GM20431 (cell line): ENCODE results near the gene PRKN.

ENCODE experiments used
- in situ Hi-C: fragments of 300-500 bp; cut with MseI, MboI; formaldehyde crosslinking; loops from one replicate; pipeline ENCODE4 v1.15.0; 2020; ENCODE audit warnings: low sequenced_read_pairs; ENCODE audit not compliant: unreplicated experiment

PRKN gene

GRCh38 chr6:162173466-162173865 is 554.1 kb downstream of the PRKN start:
- in situ Hi-C loops: no loop called here

DNA sequence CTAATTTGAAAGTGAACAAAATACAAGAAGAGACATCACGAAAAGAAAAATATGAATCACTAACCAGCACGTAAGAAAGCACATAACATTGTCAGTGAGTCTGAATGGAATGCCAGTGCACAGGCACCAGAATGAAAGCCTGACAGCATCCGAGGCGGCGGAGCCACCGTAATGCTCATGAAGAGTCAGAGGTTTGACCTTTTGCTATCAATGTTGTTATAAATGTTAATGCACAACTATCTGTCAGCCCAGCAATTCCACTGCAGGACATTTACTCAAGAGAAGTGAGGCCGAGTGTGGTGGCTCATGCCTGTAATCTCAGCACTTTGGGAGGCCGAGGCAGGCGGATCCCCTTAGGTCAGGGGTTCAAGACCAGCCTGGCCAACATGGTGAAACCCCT is 562.1 kb downstream of the PRKN start:
- in situ Hi-C loops: no loop called here

DNA sequence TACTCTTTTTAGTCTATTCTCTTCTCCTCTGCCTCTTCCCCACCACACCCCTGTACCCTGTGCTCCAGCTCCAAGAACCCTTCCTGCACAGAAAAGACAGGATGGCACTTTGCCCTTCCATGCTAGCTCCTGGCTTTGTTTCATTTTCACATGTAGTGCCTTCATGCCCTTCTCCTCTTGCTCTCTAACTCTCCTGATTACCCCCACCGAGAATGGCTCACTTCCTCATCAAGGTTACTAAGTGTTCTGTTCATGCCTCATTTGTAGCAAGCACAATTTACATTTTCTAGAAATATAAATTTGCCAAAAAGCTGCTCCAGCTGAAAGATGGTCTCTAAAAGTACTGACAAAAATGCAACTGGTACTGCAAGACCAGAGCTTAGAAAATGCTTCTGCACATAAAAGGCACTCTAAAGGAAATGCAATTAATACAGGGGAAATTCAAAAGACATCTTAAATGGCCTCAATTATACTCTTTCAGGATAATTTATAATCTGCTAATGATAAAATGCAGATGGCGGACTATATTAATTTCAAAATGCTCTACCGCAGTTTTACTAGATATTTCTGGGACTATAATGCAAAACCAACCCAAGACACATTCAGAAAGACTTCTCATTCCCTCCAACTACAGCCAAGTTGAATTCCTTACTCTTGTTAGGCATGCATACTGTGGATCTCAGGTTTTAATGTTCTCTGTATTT is 570.2 kb downstream of the PRKN start:
- in situ Hi-C loops: no loop called here

DNA sequence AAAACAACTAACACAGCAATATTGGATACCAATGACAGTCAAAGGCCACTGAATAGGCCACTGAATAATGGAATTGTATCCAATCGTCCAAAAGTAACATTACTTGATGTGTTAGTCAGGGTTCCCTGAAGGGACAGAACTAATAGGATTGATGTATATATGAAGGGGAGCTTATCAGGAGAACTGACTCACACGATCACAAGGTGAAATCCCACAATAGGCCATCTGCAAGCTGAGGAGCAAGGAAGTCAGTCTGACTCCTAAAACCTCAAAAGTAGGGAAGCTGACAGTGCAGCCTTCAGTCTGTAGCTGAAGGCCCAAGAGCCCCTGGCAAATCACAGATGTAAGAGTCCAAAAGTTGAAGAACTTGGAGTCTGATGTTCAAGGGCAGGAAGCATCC is 571.4 kb downstream of the PRKN start:
- in situ Hi-C loops: no loop called here

- in situ Hi-C loops: no loop called here
Observed at GRCh38 chr6:162154930-162155329, 572.6 kb downstream of the PRKN start.

- in situ Hi-C loops: no loop called here
Observed at GRCh38 chr6:162154001-162154400, 573.6 kb downstream of the PRKN start.

DNA sequence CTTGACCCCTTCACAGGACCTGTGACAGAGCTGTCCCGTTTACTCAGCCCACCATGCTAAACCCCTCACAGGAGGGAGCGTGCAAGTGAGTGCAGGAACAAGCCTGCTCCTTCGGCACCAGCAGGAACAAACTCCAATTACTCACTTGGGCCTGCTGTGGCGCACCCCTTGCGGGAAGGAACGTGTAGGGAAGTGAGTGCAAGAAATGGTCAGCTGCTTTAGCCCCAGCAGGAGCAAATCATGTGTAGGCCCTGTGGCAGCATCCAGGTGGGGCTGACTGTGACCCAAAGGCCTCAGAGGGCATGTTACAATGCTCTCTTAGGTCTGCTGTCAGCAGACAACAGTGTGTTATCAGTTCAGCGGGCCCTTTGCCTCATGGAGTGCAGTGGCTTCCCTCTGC is 574.4 kb downstream of the PRKN start:
- in situ Hi-C loops: no loop called here

GRCh38 chr6:162151021-162151665 is 576.4 kb downstream of the PRKN start:
- in situ Hi-C loops: no loop called here

DNA sequence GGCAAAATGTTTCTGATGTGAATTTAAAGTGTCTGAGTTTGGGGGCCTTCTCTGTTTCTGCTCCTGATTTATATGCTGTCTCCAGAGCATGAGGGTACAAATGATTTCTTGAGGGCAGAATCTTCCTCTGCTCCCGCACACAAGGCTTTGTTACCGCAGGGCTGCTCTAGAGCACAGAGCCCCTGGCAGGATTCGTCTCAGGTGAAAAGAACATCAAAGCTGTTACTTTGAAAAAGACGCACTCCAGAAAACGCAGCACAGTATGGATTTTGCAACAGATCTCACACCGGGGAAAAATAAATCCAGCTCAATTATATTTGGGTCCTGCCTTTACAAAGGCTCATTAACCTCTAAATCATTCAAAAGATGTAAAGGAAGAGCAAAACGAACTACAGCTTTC is 577.3 kb downstream of the PRKN start:
- in situ Hi-C loops: no loop called here

DNA sequence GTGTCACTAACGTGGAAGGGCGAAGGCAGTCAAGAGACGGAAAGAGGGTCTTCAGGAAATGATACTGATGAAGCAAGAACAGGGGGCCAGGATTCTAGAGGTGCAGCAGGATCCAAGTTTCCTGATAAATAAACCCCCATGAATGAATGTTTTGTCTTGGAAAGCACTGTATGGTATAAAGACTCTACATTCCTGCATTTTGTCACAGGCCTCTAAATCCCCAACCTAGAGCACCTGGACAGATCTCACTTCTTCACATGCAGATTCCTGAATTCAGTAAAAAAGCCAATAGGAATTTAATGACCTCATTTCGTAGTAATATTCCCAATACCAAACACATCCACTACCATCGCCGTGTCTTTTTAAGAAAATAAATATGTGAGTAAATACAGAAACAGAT is 577.8 kb downstream of the PRKN start:
- in situ Hi-C loops: no loop called here

DNA sequence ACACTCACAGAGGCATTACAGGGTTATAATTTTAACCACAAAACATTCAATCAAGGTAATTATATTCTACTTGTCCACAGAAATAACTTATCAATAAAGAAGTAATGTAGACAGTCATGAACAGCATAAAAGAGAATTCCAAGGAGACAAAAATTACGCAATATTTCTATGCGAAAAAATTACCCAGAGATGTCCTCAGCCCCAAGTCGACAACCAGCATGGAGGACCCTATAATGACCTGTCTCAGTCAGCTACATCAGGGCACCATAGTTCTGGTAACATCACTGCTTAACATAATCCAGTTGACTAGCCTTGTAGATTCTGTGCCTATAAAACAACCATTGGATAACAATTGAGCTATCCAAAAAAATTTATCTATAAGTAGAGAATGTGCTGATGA is 579.8 kb downstream of the PRKN start:
- in situ Hi-C loops: no loop called here

DNA sequence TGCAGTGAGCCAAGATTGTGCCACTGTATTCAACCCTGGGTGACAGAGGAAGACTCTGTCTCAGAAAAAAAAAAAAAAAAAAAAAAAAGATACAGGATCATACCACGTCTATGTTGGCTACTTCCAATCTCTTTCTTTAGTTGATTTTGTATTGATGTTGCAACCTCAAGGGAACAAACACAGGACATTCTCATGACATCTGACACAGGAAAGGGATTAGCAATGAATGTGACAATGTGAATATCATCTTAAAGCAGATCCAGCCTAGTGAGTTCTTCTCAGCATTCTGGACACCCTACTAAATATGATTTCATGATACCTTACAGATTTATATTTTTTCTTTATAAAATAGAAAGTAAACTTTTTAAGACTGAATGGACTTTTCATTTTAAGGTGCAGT is 580.3 kb downstream of the PRKN start:
- in situ Hi-C loops: no loop called here

DNA sequence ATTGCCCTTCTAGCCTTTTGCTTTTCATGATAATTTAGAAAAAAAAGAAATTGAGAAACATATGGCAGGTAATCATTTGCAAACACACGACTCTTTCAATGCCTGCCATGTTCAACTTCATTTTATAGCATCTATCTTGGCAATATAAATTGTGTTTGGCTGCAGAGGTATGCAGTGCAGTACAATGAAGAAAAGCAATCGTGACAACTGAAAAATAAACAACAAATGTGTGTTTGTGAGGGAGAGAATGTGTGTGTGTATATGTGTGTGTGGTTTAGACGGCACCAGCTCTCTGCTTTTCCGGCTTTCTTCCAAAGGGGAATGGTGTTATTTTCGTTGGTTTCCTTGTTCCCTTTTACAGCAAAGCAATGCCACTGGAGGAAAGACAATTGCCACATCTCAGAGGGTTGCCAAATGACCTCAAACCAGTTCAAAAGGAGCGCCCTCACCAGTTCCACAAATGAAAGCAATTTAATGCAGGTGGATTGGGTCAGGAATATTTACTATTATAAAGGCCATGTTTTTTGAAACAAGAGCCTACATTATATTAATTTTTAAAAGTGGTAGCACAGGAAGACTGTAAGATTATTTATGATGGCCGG is 587.2 kb downstream of the PRKN start:
- in situ Hi-C loops: no loop called here

- in situ Hi-C loops: no loop called here
Observed at GRCh38 chr6:162125659-162126058, 601.9 kb downstream of the PRKN start.

DNA sequence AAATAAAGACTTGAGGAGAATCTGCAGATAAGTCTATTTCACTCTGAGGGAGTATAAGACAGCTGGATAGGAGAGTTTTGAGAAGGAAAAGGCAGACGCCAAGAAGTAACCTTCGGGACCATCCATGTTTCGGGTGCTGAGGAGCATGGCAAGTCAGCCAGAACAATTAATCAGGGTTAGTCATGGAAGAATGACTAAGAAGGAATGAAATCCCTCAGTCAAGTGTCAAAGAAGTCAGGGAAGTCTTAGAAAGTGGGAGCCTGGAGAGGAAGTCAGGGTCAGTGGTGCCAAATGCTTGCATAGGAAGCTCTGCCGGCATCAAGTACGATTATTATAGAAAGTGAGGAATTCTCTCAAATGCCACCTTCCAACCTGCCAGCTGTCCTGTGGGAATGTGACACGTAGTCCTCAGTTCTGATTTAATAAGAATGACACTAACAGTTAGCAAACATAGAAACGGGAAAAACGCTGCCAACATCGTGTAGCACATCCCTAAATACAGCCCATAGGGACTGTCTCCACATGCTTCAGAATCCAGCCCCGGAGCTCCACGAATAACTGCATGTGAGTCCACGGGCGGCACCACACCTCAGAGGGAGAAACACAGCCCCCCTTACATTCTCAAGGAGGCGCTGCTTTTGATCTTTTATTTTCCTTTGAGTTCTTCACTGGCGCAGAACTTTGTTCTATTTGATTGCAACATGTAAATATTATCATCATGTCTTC is 602.7 kb downstream of the PRKN start:
- in situ Hi-C loops: no loop called here

DNA sequence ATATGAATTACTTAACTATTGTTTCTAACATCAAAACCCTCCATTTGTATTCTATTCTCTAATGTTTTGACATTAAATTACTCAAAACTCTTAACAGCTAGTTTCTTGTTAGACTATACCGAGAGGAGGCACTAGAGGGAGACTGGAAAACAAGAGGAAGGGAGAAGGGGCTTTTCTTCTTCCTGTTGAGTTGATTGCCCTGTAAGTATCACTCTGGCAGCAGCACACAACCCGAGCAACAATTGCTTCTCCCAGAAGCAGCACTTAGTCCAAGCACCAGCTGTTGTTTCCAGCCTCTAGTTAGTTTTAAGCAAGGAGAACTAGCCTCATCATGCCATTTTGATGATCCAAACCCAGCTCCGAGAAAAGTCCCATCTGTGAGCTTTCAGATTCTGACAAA is 603.8 kb downstream of the PRKN start:
- in situ Hi-C loops: no loop called here

GRCh38 chr6:162119341-162119740 is 608.2 kb downstream of the PRKN start:
- in situ Hi-C loops: no loop called here

GRCh38 chr6:162118706-162119105 is 608.9 kb downstream of the PRKN start:
- in situ Hi-C loops: no loop called here

DNA sequence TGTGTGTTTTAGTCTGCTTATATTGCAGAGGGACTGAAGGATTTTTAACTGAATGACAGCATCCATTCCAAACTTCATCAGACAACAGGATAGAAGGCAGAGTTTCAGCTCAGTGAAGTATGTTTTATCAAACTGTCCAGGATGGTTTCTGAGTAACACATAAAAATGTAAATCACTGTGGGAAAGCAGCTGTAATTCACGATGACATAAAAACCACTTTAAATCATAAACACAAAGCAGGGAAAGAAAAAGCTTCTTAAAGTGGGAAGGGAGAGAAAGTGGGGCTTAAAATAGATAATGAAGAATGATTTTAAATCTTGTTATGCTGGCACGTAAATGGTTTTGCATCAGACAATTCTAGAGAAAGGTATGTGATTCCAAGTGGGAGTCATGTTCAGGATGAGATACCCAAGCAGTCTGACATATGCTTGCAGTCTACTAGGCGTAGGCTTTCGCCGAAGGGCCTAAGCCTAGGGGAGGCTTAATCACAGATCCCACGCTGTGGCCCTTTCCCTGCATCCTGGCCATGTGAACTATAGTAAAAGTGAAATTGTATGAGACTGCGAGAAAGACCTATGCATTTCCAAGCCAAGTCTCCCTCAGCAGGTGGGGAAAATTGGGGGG is 610.6 kb downstream of the PRKN start:
- in situ Hi-C loops: no loop called here

DNA sequence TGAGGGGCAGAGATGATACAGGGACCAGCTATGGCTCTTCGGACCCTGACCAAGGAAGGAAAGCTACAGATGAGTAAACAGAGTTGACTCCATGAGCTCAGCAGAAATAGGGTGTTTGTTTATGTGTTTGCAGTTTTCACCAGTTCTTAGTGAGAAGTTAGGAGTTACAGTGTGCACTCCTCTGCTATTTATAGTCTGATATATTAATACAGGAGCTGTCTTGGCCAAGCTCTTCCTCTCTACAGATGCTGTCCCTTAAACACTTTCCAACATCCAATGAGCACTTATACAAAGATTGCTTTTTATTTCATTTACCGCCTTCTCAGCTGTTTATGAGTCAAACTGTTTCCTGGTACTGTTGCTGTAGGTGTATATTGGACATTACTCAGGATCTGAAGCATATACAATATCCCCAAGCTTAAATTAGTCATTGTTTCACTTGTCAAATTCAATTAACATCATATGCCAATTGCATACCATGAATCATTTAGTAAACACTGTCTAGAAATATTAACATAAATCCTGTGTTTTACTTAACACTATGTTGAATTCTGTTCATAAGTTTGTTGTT is 618.0 kb downstream of the PRKN start:
- in situ Hi-C loops: no loop called here
